NCI-H510A (cell line): Measurements from ENCODE around the gene PIMREG.

Experiments used
- DNase-seq: peaks from one replicate; lab custom pipeline; 2025; lab: John Stamatoyannopoulos, UW

Gene PIMREG

GRCh38 chr17:6461792-6462524, 17.7 kb downstream of the PIMREG start:
- no peak for DNase-seq

GRCh38 chr17:6462692-6463091, 18.4 kb downstream of the PIMREG start:
- no peak for DNase-seq

GRCh38 chr17:6463616-6464445, 19.6 kb downstream of the PIMREG start:
- no peak for DNase-seq

GRCh38 chr17:6464446-6465041, 20.3 kb downstream of the PIMREG start:
- no peak for DNase-seq

GRCh38 chr17:6465206-6466003, 21.1 kb downstream of the PIMREG start:
- no peak for DNase-seq

- DNase-seq: no peak
These were observed 23.3 kb downstream of the PIMREG start for GRCh38 chr17:6467567-6467966.

- no peak for DNase-seq
These were observed 24.0 kb downstream of the PIMREG start for GRCh38 chr17:6468051-6468790.

GRCh38 chr17:6470146-6470718, 26.0 kb downstream of the PIMREG start:
- DNase-seq: no peak

- DNase-seq: no peak
These were observed 26.7 kb downstream of the PIMREG start for GRCh38 chr17:6470751-6471521.

GRCh38 chr17:6471531-6472465, 27.5 kb downstream of the PIMREG start:
- DNase-seq: no peak

GRCh38 chr17:6472517-6472916, 28.3 kb downstream of the PIMREG start:
- DNase-seq: no peak

- DNase-seq: no peak
These were observed 29.0 kb downstream of the PIMREG start for GRCh38 chr17:6473128-6473767.

- no peak for DNase-seq
These were observed 30.1 kb downstream of the PIMREG start for GRCh38 chr17:6474376-6474775.

- no peak for DNase-seq
These were observed 30.7 kb downstream of the PIMREG start for GRCh38 chr17:6474906-6475305.

- DNase-seq: no peak
These were observed 31.2 kb downstream of the PIMREG start for GRCh38 chr17:6475411-6475810.

GRCh38 chr17:6476076-6476809, 32.0 kb downstream of the PIMREG start:
- DNase-seq: no peak

GRCh38 chr17:6476810-6477179, 32.5 kb downstream of the PIMREG start:
- DNase-seq: no peak

- no peak for DNase-seq
These were observed 33.7 kb downstream of the PIMREG start for GRCh38 chr17:6477831-6478383.
